HG03439 (cell line): Measurements from ENCODE around the gene RHBDD1.

Experiments used
- ATAC-seq: cut with Tn5 transposase; IDR thresholded peaks from one replicate; pipeline ENCODE4 v1.9.1; 2021; ENCODE audit warnings: mild to moderate bottlenecking, moderate library complexity; ENCODE audit not compliant: unreplicated experiment

Gene RHBDD1

GRCh38 chr2:226910384-226910783, 74.5 kb downstream of the RHBDD1 start:
- no peak for ATAC-seq

GRCh38 chr2:226911932-226912331, 76.1 kb downstream of the RHBDD1 start:
- no peak for ATAC-seq

- no peak for ATAC-seq
Observed at GRCh38 chr2:226913641-226914040, 77.8 kb downstream of the RHBDD1 start.

GRCh38 chr2:226915846-226916360, 80.0 kb downstream of the RHBDD1 start:
- no peak for ATAC-seq

GRCh38 chr2:226916669-226917068, 80.8 kb downstream of the RHBDD1 start:
- ATAC-seq = peak; percentile 57

- ATAC-seq = no peak
Observed at GRCh38 chr2:226932443-226932842, 96.6 kb downstream of the RHBDD1 start.

- ATAC-seq = no peak
Observed at GRCh38 chr2:226934546-226935201, 98.8 kb downstream of the RHBDD1 start.

GRCh38 chr2:226943862-226944620, 108.2 kb downstream of the RHBDD1 start:
- no peak for ATAC-seq

GRCh38 chr2:226953206-226953605, 117.4 kb downstream of the RHBDD1 start:
- no peak for ATAC-seq

GRCh38 chr2:226953826-226954225, 118.0 kb downstream of the RHBDD1 start:
- ATAC-seq = no peak

GRCh38 chr2:226956659-226957058, 120.8 kb downstream of the RHBDD1 start:
- no peak for ATAC-seq

- no peak for ATAC-seq
Observed at GRCh38 chr2:226959418-226959817, 123.6 kb downstream of the RHBDD1 start.

GRCh38 chr2:226962176-226962773, 126.4 kb downstream of the RHBDD1 start:
- no peak for ATAC-seq

- no peak for ATAC-seq
Observed at GRCh38 chr2:226963528-226963927, 127.7 kb downstream of the RHBDD1 start.

- no peak for ATAC-seq
Observed at GRCh38 chr2:226965376-226965775, 129.5 kb downstream of the RHBDD1 start.

- ATAC-seq = no peak
Observed at GRCh38 chr2:226969417-226970080, 133.7 kb downstream of the RHBDD1 start.

- peak; percentile 60 for ATAC-seq
Observed at GRCh38 chr2:226970362-226970761, 134.5 kb downstream of the RHBDD1 start.

- ATAC-seq = peak; percentile 45
Observed at GRCh38 chr2:226971084-226971483, 135.2 kb downstream of the RHBDD1 start.

- no peak for ATAC-seq
Observed at GRCh38 chr2:226971770-226972169, 135.9 kb downstream of the RHBDD1 start.

- ATAC-seq = no peak
Observed at GRCh38 chr2:226973816-226974215, 138.0 kb downstream of the RHBDD1 start.

GRCh38 chr2:226977775-226978190, 141.9 kb downstream of the RHBDD1 start:
- ATAC-seq = no peak
